Colonic mucosa (tissue), 4 donors: Measurements from ENCODE around the gene ADAT2. TPM values are rescaled to one million over a fixed set of nuclear protein-coding genes. Genes with fewer than 3 reads are reported as not detected.
"Not testable (repeated sequence)": the region's sequence is repeated elsewhere in the genome, so short reads cannot be mapped to it uniquely, and the experiment has no call there.

Experiments
- DNase-seq: peaks from one replicate; pipeline ENCODE4 v3.0.0-alpha.2; 2020
- H3K27ac ChIP-seq: fragments of 200-600 bp; one replicate; pipeline ENCODE4 v1.8.0; 2021
- H3K27me3 ChIP-seq: fragments of 200-600 bp; one replicate; pipeline ENCODE4 v1.8.0; 2021
- H3K36me3 ChIP-seq: fragments of 200-600 bp; one replicate; pipeline ENCODE4 v1.8.0; 2021
- H3K4me1 ChIP-seq: fragments of 200-600 bp; one replicate; pipeline ENCODE4 v1.8.0; 2021; ENCODE audit warnings: mild to moderate bottlenecking
- H3K4me3 ChIP-seq: fragments of 200-600 bp; one replicate; pipeline ENCODE4 v1.8.0; 2021
- H3K9ac ChIP-seq, 2 donors: one replicate each; pipeline ENCODE4 v1.7.0; 2013; ENCODE audit warnings: control low read depth in 2 of 2, low read depth in 2 of 2, low read length in 2 of 2
- H3K9me3 ChIP-seq: fragments of 200-600 bp; one replicate; pipeline ENCODE4 v1.8.0; 2021
- intact Hi-C: fragments of 100-400 bp; cut with DNase I; formaldehyde crosslinking; loops from one replicate; pipeline ENCODE4 v1.14.1; 2022
- total RNA-seq, 2 donors: library from RNA; stranded (reverse); fragmentation: NEBNext Ultra II Directional in 1 of 2; extraction: Animal tissue kit (Norgen Biotek cat#: 25700) in 1 of 2; gene quantifications; one replicate each; pipeline ENCODE4 v1.2.1, GENCODE V29; 2021
- TF ChIP-seq, protein P1 (sequence below): fragments of 200-600 bp; IDR thresholded peaks from one replicate; pipeline ENCODE4 v1.8.0; 2022; ENCODE audit warnings: antibody characterized with exemption, mild to moderate bottlenecking
- donor health status: healthy.
- donor health status: DM: no; HTN: no; CAD: no.
- donor health status: DM: no; HTN: no; CAD: no.

Gene ADAT2
- total RNA-seq, 2 donors from 2014 or later, result 4.6 to 5.7 TPM

DNA sequence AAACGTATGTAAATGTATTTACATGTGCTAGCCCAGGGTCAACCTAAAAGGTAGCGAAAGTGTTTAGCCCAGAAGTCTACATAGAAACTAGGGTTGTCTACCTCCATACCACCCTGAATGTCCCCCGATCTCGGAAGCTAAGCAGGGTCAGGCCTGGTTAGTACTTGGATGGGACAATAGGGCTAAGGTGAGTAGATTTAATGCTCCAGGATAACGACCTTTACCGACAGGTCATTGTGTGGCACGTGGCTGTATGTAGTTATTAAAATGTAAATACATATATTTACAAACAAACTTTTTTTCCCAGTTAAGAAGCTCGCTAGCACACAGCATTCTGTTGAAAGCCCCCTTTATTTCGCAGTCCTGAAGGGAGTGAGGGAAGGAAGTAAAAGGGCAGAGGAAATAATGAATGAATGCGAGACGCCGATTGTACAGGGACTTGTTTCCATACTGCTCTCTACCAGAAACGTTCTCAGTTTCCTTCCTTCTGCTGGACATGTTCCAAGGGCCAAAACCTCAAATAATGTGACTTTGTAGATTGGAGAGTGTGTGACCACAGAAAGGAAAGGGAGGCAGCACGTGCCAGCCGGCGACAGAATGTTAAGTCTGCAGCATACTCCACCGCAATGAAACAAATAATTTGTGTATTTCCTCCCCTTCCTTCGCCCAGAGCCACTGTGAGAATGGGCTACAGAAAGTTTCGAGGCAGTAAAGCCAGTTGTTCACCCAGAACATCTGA is 612 bp downstream of the ADAT2 start:
- Histone ChIP-seq H3K27me3 (no peaks in the 10 kb centered on the region), H3K9ac (peak overlapping the region; percentile 68 to 92), H3K27ac (peak overlapping the region; percentile 56), H3K36me3 (no peaks in the 10 kb centered on the region), H3K4me3 (peak overlapping the region; percentile 61), H3K9me3 (no peaks in the 10 kb centered on the region), H3K4me1 (no peaks in the 10 kb centered on the region)
- intact Hi-C loops, result no loop called here
- peak; percentile 58 for DNase-seq
- TF ChIP-seq, protein P1, sequence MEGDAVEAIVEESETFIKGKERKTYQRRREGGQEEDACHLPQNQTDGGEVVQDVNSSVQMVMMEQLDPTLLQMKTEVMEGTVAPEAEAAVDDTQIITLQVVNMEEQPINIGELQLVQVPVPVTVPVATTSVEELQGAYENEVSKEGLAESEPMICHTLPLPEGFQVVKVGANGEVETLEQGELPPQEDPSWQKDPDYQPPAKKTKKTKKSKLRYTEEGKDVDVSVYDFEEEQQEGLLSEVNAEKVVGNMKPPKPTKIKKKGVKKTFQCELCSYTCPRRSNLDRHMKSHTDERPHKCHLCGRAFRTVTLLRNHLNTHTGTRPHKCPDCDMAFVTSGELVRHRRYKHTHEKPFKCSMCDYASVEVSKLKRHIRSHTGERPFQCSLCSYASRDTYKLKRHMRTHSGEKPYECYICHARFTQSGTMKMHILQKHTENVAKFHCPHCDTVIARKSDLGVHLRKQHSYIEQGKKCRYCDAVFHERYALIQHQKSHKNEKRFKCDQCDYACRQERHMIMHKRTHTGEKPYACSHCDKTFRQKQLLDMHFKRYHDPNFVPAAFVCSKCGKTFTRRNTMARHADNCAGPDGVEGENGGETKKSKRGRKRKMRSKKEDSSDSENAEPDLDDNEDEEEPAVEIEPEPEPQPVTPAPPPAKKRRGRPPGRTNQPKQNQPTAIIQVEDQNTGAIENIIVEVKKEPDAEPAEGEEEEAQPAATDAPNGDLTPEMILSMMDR, result no peak

GRCh38 chr6:143449082-143449713 is 1.3 kb downstream of the ADAT2 start:
- intact Hi-C loops, result no loop called here
- Histone ChIP-seq H3K9ac (peak overlapping the region; percentile 68 to 92), H3K4me1 (no peaks in the 10 kb centered on the region), H3K9me3 (no peaks in the 10 kb centered on the region), H3K36me3 (no peaks in the 10 kb centered on the region), H3K4me3 (no peak overlapping the region), H3K27ac (no peak overlapping the region), H3K27me3 (no peaks in the 10 kb centered on the region)
- no peak for DNase-seq
- TF ChIP-seq, protein P1, result no peak

DNA sequence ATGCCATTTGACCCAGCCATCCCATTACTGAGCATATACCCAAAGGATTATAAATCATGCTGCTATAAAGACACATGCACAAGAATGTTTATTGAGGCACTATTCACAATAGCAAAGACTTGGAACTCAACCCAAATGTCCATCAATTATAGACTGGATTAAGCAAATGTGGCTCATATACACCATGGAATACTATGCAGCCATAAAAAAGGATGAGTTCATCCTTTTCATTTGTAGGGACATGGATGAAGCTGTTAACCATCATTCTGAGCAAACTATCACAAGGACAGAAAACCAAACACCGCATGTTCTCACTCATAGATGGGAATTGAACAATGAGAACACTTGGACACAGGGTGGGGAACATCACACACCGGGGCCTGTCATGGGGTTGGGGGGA is 2.6 kb downstream of the ADAT2 start:
- H3K9ac ChIP-seq, intact Hi-C loops, H3K27ac ChIP-seq, H3K36me3 ChIP-seq, DNase-seq, H3K9me3 ChIP-seq, H3K27me3 ChIP-seq, H3K4me3 ChIP-seq, H3K4me1 ChIP-seq: not testable (repeated sequence)

DNA sequence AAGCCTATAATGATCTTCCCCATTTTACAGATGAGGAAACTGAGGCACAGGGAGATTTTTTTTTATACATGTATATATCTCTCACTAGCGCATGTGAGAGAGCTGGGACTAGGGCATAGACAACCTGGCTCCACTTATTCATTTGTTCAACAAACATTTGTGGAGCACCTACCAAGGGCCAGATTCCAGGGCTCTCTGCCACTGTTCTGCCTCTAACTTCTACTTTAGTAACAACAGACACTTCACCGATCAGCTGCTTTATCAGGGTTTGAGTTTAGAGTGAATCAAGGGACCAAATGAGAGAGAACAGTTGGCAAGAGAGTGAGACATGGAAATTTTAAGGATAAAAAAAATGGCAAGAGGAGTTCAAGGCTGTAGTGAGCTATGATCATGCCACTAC is 7.4 kb downstream of the ADAT2 start:
- no peak for DNase-seq
- H3K9ac ChIP-seq, result no peak overlapping the region
- H3K36me3 ChIP-seq, result no peaks in the 10 kb centered on the region
- no peaks in the 10 kb centered on the region for H3K27me3 ChIP-seq
- no peak overlapping the region for H3K27ac ChIP-seq
- intact Hi-C loops, result no loop called here
- H3K9me3 ChIP-seq, result no peaks in the 10 kb centered on the region
- no peaks in the 10 kb centered on the region for H3K4me1 ChIP-seq
- TF ChIP-seq, protein P1, result no peak
- H3K4me3 ChIP-seq, result no peak overlapping the region

- Histone ChIP-seq H3K9me3 (no peaks in the 10 kb centered on the region), H3K27me3 (no peaks in the 10 kb centered on the region), H3K4me3 (no peak overlapping the region), H3K27ac (no peak overlapping the region), H3K9ac (no peak overlapping the region), H3K4me1 (no peaks in the 10 kb centered on the region), H3K36me3 (no peaks in the 10 kb centered on the region)
- TF ChIP-seq, protein P1, result no peak
- no peak for DNase-seq
- intact Hi-C loops, result no loop called here
Observed at GRCh38 chr6:143441680-143442545, 8.6 kb downstream of the ADAT2 start.
